GM23248 (cell line): Measurements from ENCODE around the gene CASP4. TPM values are rescaled to one million over a fixed set of nuclear protein-coding genes. Genes with fewer than 3 reads are reported as not detected.

ENCODE experiments used
- DNase-seq: peaks from one replicate; pipeline ENCODE4 v3.0.0-alpha.2; 2015
- H2AFZ ChIP-seq: fragments of 200-600 bp; sonication (generic); 2 replicates; pipeline ENCODE4 v1.6.1; 2016; ENCODE audit warnings: antibody characterized with exemption
- H3F3A ChIP-seq: fragments of 200-600 bp; sonication (generic); 2 replicates; pipeline ENCODE4 v1.6.1; 2016; ENCODE audit warnings: mild to moderate bottlenecking, antibody characterized with exemption, mixed run types; ENCODE audit not compliant: insufficient read depth
- H3K27ac ChIP-seq: fragments of 200-600 bp; sonication (generic); 2 replicates; pipeline ENCODE4 v1.5.1; 2016; ENCODE audit warnings: mild to moderate bottlenecking
- H3K27me3 ChIP-seq: fragments of 200-600 bp; sonication (generic); replicated peaks from 2 replicates; pipeline ENCODE4 v1.6.1; 2016; ENCODE audit warnings: mild to moderate bottlenecking; ENCODE audit not compliant: insufficient read depth
- H3K36me3 ChIP-seq: fragments of 200-600 bp; sonication (generic); 2 replicates; pipeline ENCODE4 v1.6.1; 2016; ENCODE audit warnings: low read depth, mild to moderate bottlenecking
- H3K4me1 ChIP-seq: fragments of 200-600 bp; sonication (generic); 2 replicates; pipeline ENCODE4 v1.6.1; 2016; ENCODE audit warnings: mild to moderate bottlenecking; ENCODE audit not compliant: insufficient read depth
- H3K4me2 ChIP-seq: fragments of 200-600 bp; sonication (generic); one replicate; pipeline ENCODE4 v1.6.1; 2016; ENCODE audit warnings: mild to moderate bottlenecking; ENCODE audit not compliant: unreplicated experiment
- H3K4me3 ChIP-seq: fragments of 200-600 bp; sonication (generic); 2 replicates; pipeline ENCODE4 v1.5.1; 2016; ENCODE audit warnings: mild to moderate bottlenecking
- H3K79me2 ChIP-seq: fragments of 200-600 bp; sonication (generic); 2 replicates; pipeline ENCODE4 v1.6.1; 2016; ENCODE audit warnings: mild to moderate bottlenecking; ENCODE audit not compliant: insufficient read depth
- H3K9ac ChIP-seq: fragments of 200-600 bp; sonication (generic); 2 replicates; pipeline ENCODE4 v1.6.1; 2016; ENCODE audit warnings: mild to moderate bottlenecking
- H3K9me2 ChIP-seq: fragments of 200-600 bp; sonication (generic); 2 replicates; pipeline ENCODE4 v1.6.1; 2016; ENCODE audit warnings: mixed run types, mild to moderate bottlenecking, moderate library complexity; ENCODE audit not compliant: insufficient read depth
- H3K9me3 ChIP-seq: fragments of 200-600 bp; sonication (generic); one replicate; pipeline ENCODE4 v1.6.1; 2017; ENCODE audit warnings: low read depth
- H4K20me1 ChIP-seq: fragments of 200-600 bp; sonication (generic); 2 replicates; pipeline ENCODE4 v1.6.0; 2016; ENCODE audit not compliant: insufficient read depth
- EZH2 ChIP-seq: fragments of 200-600 bp; sonication (generic); IDR thresholded peaks from 2 replicates; pipeline ENCODE4 v1.6.1; 2018; ENCODE audit warnings: antibody characterized with exemption, mild to moderate bottlenecking; ENCODE audit not compliant: insufficient read depth, poor library complexity, severe bottlenecking
- EZH2phosphoT487 ChIP-seq: fragments of 200-600 bp; sonication (generic); IDR thresholded peaks from 2 replicates; pipeline ENCODE4 v1.6.1; 2018; ENCODE audit warnings: antibody characterized with exemption, moderate library complexity, mild to moderate bottlenecking, low read depth; ENCODE audit not compliant: insufficient read depth
- WGBS, 2 experiments: methylation state at CpG; one replicate each; pipeline ENCODE4 v1.1.6; 2015 to 2017; ENCODE audit warnings: low lambda C conversion rate in 2 of 2, low coverage in 1 of 2; ENCODE audit errors: missing lambda C conversion rate in 2 of 2; 5-methylcytosine and 5-hydroxymethylcytosine counted together
- in situ Hi-C: fragments of 300-500 bp; cut with MboI; formaldehyde crosslinking; loops from 2 replicates; pipeline ENCODE4 v1.15.0; 2020
- polyA plus RNA-seq: library from polyadenylated mRNA; unstranded; fragments of >200 nt; fragmentation: Nextera tagmentation; extraction: Ambion mirVana; gene quantifications from 2 replicates; pipeline ENCODE4 v1.2.1, GENCODE V29; 2016
- total RNA-seq: library from RNA; depleted of rRNA; stranded (reverse); fragments of >200 nt; shearing (Covaris generic); gene quantifications from 2 replicates; pipeline ENCODE4 v1.2.3, GENCODE V29; 2014

Gene CASP4
- total and polyA plus RNA-seq, 2 experiments from 2014 or later = 72.0 to 114 TPM

DNA sequence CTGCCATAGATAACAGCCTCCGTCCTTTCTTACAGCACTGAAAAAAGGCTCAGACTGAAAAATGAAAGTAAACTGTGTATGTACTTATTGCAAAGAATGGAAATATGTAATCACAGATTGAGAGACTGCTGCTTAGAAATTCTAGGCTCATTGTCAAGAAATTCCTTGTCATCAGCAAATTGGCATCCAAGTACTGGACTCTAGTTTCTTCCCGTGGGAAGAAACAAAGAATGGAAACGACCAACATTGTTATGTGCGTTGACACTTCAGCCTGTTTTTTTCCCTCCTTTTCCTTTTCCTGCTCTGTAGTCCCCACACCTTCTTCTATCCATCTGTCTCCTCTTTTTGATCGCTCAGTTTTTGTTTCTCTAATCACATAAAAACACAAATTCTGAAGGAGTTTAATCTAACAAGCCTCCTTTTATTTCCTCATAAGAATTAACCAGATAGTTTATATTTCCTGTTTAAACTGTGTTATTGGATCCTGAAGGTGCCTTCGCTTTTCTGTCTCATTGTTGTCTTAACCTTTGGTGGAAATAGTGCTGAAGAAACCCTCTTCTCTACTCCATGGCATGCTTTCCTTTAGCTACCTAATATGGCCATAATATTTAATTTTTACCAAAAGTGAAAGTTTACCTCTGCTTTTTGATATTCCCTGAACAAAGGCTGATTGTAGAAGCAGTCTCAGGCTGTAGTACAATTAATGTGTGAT lies 50.1 kb downstream of the CASP4 start:
- in situ Hi-C loops = no loop called here
- Histone ChIP-seq H3K9ac (peak overlapping the region; percentile 39), H3K4me2 (peak overlapping the region; percentile 88), H3K79me2 (no peaks in the 10 kb centered on the region), H2AFZ (peak overlapping the region; percentile 70), H3K36me3 (no peaks in the 10 kb centered on the region), H3F3A (no peaks in the 10 kb centered on the region), H3K9me3 (no peaks in the 10 kb centered on the region), H3K4me1 (peaks cover 9% of the 10 kb centered on the region), H3K4me3 (peak overlapping the region; percentile 69), H3K9me2 (no peaks in the 10 kb centered on the region), H4K20me1 (no peaks in the 10 kb centered on the region), H3K27me3 (no peaks in the 10 kb centered on the region), H3K27ac (peak overlapping the region; percentile 34)
- peak; percentile 79 for DNase-seq
- WGBS, 2 experiments = 17 to 21% methylated on average over 6 of the region's 6 CpGs
- no peak for TF ChIP-seq EZH2phosphoT487
- TF ChIP-seq EZH2 = no peak

DNA sequence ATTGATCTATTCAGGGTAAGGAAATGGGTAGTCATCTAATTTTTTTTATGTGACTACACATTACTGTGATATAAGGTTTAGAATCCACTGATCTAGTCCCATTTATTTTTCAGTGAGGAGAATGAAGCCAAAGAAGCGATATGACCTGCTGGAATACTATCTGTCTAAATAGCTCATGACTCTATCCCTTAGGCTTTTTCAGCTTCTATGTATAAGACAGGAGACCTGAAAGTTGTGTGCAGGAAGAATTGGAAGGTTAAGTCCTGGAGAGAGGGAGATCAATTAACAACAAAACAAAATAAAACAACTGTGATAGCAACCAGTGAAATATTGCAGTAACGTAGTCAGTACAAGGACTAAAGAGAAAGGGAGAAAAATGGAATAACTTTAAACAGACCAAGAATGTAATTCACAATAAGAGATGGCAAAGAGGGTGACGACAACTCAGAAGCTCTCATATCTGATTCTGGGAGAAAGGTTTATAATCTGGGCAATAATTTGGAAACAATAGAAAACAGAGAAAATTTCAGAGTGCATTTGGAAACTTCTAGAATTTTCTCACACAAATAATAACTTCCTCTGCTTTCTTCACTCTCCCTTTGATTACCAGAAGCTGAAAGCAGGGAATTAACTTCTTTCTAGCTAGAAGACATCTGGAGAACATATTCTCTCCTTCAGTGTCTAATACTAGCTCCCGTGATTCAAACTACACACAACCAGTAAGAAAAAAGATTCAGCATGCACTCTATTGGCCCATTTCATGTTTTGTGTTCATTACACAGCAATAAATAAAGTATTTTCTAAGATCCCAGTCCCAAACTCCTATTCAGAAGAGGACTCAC lies 50.9 kb downstream of the CASP4 start:
- Histone ChIP-seq H3K4me2 (peak overlapping the region; percentile 88), H3K9ac (peak overlapping the region; percentile 39), H3K4me3 (peak overlapping the region; percentile 69), H2AFZ (peak overlapping the region; percentile 70), H3K27me3 (no peaks in the 10 kb centered on the region), H3K4me1 (peaks cover 9% of the 10 kb centered on the region), H3K9me3 (no peaks in the 10 kb centered on the region), H4K20me1 (no peaks in the 10 kb centered on the region), H3F3A (no peaks in the 10 kb centered on the region), H3K36me3 (no peaks in the 10 kb centered on the region), H3K27ac (no peak overlapping the region; the same call in 1 of the 2 replicates), H3K9me2 (no peaks in the 10 kb centered on the region), H3K79me2 (no peaks in the 10 kb centered on the region)
- 20 to 28% methylated on average over 4 of the region's 4 CpGs for WGBS, 2 experiments
- no peak for DNase-seq
- in situ Hi-C loops = no loop called here
- TF ChIP-seq EZH2 = no peak
- no peak for TF ChIP-seq EZH2phosphoT487

- Histone ChIP-seq H3K27ac (no peak overlapping the region), H3K79me2 (no peaks in the 10 kb centered on the region), H3K9me2 (no peaks in the 10 kb centered on the region), H3K4me2 (no peak overlapping the region), H3K9me3 (no peaks in the 10 kb centered on the region), H4K20me1 (no peaks in the 10 kb centered on the region), H3K9ac (no peak overlapping the region), H3K4me3 (no peak overlapping the region), H3K4me1 (peaks cover 9% of the 10 kb centered on the region), H3K36me3 (no peaks in the 10 kb centered on the region), H2AFZ (no peak overlapping the region), H3F3A (no peaks in the 10 kb centered on the region), H3K27me3 (no peaks in the 10 kb centered on the region)
- in situ Hi-C loops = no loop called here
- TF ChIP-seq EZH2 (no peak), EZH2phosphoT487 (no peak)
- peak; percentile 5 for DNase-seq
These were observed 51.9 kb downstream of the CASP4 start for GRCh38 chr11:104916442-104916841.

DNA sequence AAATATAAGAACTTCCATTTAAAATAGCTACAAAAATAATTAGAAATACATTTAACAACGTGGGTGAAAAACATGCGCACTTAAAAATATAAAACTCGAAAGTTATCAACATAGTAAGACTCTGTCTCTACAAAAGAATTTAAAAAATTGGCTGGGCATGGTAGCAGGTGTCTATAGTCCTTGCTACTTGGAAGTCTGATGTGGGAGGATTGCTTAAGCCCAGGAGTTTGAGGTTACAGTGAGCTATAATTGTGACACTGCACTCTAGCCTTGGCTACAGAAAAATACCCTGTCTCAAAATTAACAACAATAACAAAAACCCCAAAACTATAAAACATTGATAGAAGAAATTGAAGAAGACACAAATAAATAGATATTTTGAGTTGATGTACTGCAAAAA lies 56.3 kb downstream of the CASP4 start:
- no peaks in the 10 kb centered on the region for H3K79me2 ChIP-seq
- no peak overlapping the region for H3K4me2 ChIP-seq
- H3K9me2 ChIP-seq = no peaks in the 10 kb centered on the region
- no peak overlapping the region for H3K9ac ChIP-seq
- no peaks in the 10 kb centered on the region for H3K27me3 ChIP-seq
- no peak overlapping the region for H2AFZ ChIP-seq
- H3K36me3 ChIP-seq = no peaks in the 10 kb centered on the region
- TF ChIP-seq EZH2phosphoT487 = no peak
- no peak for TF ChIP-seq EZH2
- H3K4me1 ChIP-seq = no peaks in the 10 kb centered on the region
- H3K4me3 ChIP-seq = no peak overlapping the region
- H3K9me3 ChIP-seq = no peaks in the 10 kb centered on the region
- H3F3A ChIP-seq = no peaks in the 10 kb centered on the region
- no peak overlapping the region for H3K27ac ChIP-seq
- H4K20me1 ChIP-seq = no peaks in the 10 kb centered on the region
- WGBS, 2 experiments = 66 to 77% methylated on average over 3 of the region's 3 CpGs
- in situ Hi-C loops = no loop called here
- no peak for DNase-seq
